Spleen (tissue), 11 donors: ENCODE measurements around the gene GLB1L. TPM values are rescaled to one million over a fixed set of nuclear protein-coding genes. Genes with fewer than 3 reads are reported as not detected.
A peak's percentile ranks its signal among the peaks of the same experiment; 100 is the strongest.
"Not testable (repeated sequence)": the region's sequence is repeated elsewhere in the genome, so short reads cannot be mapped to it uniquely, and the experiment has no call there.

ENCODE experiments used
- DNase-seq: peaks from one replicate; pipeline ENCODE4 v3.0.0-alpha.2; 2020
- H3K27ac ChIP-seq, 8 donors: fragments of 200-600 bp; sonication (generic) in 7 of 8; 1 replicate in 4 of 8; 2 replicates in 4 of 8; pipeline versions ENCODE4 v1.5.0 to v1.8.0; 2016 to 2021; ENCODE audit warnings: inconsistent platforms in 4 of 8, mild to moderate bottlenecking in 4 of 8, moderate library complexity in 1 of 8
- H3K27me3 ChIP-seq, 7 donors: fragments of 200-600 bp; sonication (generic) in 6 of 7; replicated peaks in 1 of 7; 1 replicate in 4 of 7; 2 replicates in 3 of 7; pipeline versions ENCODE4 v1.5.0 to v1.8.0; 2016 to 2021; ENCODE audit warnings: inconsistent platforms in 3 of 7, mild to moderate bottlenecking in 1 of 7
- H3K36me3 ChIP-seq, 6 donors: fragments of 200-600 bp; sonication (generic) in 5 of 6; 1 replicate in 4 of 6; 2 replicates in 2 of 6; pipeline versions ENCODE4 v1.5.0 to v1.8.0; 2016 to 2021; ENCODE audit warnings: inconsistent platforms in 2 of 6
- H3K4me1 ChIP-seq, 6 donors: fragments of 200-600 bp; sonication (generic) in 5 of 6; 1 replicate in 3 of 6; 2 replicates in 3 of 6; pipeline versions ENCODE4 v1.5.0 to v1.8.0; 2016 to 2021; ENCODE audit warnings: inconsistent platforms in 3 of 6
- H3K4me3 ChIP-seq, 8 donors: fragments of 200-600 bp; sonication (generic) in 7 of 8; 1 replicate in 4 of 8; 2 replicates in 4 of 8; pipeline versions ENCODE4 v1.5.0 to v1.8.0; 2016 to 2021; ENCODE audit warnings: inconsistent platforms in 4 of 8, mild to moderate bottlenecking in 4 of 8, moderate library complexity in 2 of 8
- H3K9me3 ChIP-seq, 8 donors: fragments of 200-600 bp; sonication (generic) in 7 of 8; 1 replicate in 4 of 8; 2 replicates in 4 of 8; pipeline versions ENCODE4 v1.5.0 to v1.8.0; 2016 to 2021; ENCODE audit warnings: inconsistent platforms in 4 of 8
- POLR2A ChIP-seq, 3 donors: fragments of 450-650 bp; IDR thresholded peaks; one replicate each; pipeline ENCODE4 v1.5.1; 2017; ENCODE audit warnings: antibody characterized with exemption in 3 of 3, mild to moderate bottlenecking in 1 of 3
- POLR2AphosphoS5 ChIP-seq, 3 donors: sonication (generic); formaldehyde crosslinking; IDR thresholded peaks; one replicate each; pipeline ENCODE4 v1.5.1; 2017; ENCODE audit warnings: antibody characterized with exemption in 3 of 3
- WGBS, 5 donors: extraction: QIAGEN DNeasy Blood & Tissue Kit in 3 of 5; methylation state at CpG; one replicate each; pipeline versions ENCODE4 v1.1.5 to v1.1.7; 2013 to 2018; 5-methylcytosine and 5-hydroxymethylcytosine counted together
- intact Hi-C: fragments of 100-400 bp; cut with DNase I; formaldehyde crosslinking; loops from one replicate; pipeline ENCODE4 v1.15.0; 2023; ENCODE audit warnings: low total_unique reads
- polyA plus RNA-seq, 3 donors: library from polyadenylated mRNA; stranded (reverse); fragments of 200-250 nt; gene quantifications; one replicate each; pipeline ENCODE4 v1.2.1, GENCODE V29; 2013
- total RNA-seq, 7 donors: library from RNA; depleted of rRNA in 3 of 7; stranded (reverse); fragments of >200 nt in 3 of 7; fragmentation: NEBNext Ultra II Directional in 4 of 7; extraction: Animal tissue kit (Norgen Biotek cat#: 25700) in 4 of 7; gene quantifications; one replicate each; pipeline versions ENCODE4 v1.1.0 to v1.2.1, GENCODE V29; 2016 to 2021
- TF ChIP-seq, protein P1 (sequence below), 11 experiments: fragments of 200-600 bp in 7 of 11; fragments of 450-650 bp in 4 of 11; sonication (generic) in 4 of 11; IDR thresholded peaks in 8 of 11; conservative IDR thresholded peaks in 3 of 11; 1 replicate in 7 of 11; 2 replicates in 4 of 11; pipeline versions ENCODE4 v1.4.0 to v1.8.0; 2016 to 2021; ENCODE audit warnings: antibody characterized with exemption in 11 of 11, inconsistent platforms in 4 of 11, mild to moderate bottlenecking in 1 of 11
- donor health status: healthy with polysubstance abuse.
- donor health status: DM: no; HTN: no; CAD: no; lungs with moderate emphysema.
- donor health status: DM: no; HTN: no; CAD: no.
- donor health status: Bipolar disorder and iron deficiency.
- donor health status: healthy.
- donor health status: DM: no; HTN: no; CAD: no.
- donor health status: DM: yes; HTN: yes; CAD: no.

Gene GLB1L
- total and polyA plus RNA-seq, 10 donors, result 2.3 to 9.6 (median 7.5) TPM

DNA sequence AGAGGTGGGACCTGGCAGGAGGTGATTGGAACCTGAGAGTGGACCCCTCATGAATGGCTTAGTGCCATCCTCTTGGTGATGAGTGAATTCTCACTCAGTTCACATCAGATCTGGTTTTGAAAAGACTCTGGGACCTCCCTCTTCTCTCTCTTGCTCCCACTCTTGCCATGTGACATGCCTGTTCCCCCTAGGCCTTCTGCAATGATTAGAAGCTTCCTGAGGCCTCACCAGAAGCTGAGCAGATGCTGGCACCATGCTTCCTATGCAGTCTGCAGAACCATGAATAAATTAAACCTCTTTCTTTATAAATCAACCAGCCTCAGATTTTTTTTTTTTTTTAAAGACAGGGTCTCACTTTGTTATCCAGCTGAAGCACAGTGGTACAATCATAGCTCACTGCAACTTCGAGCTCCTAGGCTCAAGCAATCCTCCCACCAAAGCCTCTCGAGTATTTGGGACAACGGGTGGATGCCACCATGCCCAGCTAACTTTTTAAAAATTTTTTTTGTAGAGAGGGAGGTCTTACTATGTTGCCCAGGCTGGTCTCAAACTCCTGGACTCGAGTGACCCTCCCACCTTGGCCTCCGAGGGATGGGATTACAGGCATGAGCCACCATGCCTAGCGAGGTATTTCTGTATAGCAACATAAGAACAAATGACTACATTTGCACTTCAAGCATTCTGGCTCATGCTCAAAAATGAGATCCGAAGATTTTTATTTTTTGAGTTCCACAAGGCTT, 40.6 kb downstream of the GLB1L start:
- intact Hi-C loops, result loop anchor here (5.0 kb wide), 1 partner anchor 32 kb away; the partner anchor contains the start of gene SLC23A3
- Histone ChIP-seq H3K27ac (no peak overlapping the region), H3K27me3 (peaks cover 0 to 7% (median 0%) of the 10 kb centered on the region in 7 donors), H3K36me3 (peaks cover 0 to 21% (median 13%) of the 10 kb centered on the region in 6 donors), H3K4me3 (no peak overlapping the region), H3K9me3 (no peaks in the 10 kb centered on the region), H3K4me1 (peaks cover 7 to 36% (median 27%) of the 10 kb centered on the region in 6 donors)
- peak; percentile 34 for DNase-seq
- TF ChIP-seq POLR2AphosphoS5 (IDR thresholded peaks at IDR 0.05) (no peak), POLR2A (IDR thresholded peaks at IDR 0.05) (no peak)
- TF ChIP-seq, protein P1, sequence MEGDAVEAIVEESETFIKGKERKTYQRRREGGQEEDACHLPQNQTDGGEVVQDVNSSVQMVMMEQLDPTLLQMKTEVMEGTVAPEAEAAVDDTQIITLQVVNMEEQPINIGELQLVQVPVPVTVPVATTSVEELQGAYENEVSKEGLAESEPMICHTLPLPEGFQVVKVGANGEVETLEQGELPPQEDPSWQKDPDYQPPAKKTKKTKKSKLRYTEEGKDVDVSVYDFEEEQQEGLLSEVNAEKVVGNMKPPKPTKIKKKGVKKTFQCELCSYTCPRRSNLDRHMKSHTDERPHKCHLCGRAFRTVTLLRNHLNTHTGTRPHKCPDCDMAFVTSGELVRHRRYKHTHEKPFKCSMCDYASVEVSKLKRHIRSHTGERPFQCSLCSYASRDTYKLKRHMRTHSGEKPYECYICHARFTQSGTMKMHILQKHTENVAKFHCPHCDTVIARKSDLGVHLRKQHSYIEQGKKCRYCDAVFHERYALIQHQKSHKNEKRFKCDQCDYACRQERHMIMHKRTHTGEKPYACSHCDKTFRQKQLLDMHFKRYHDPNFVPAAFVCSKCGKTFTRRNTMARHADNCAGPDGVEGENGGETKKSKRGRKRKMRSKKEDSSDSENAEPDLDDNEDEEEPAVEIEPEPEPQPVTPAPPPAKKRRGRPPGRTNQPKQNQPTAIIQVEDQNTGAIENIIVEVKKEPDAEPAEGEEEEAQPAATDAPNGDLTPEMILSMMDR (IDR thresholded peaks at IDR 0.05 in 8 of 11, conservative IDR thresholded peaks at IDR 0.05 in 3 of 11), result no peak
- 87 to 97% (median 95%) methylated on average over 7 of the region's 7 CpGs for WGBS, 5 donors

DNA sequence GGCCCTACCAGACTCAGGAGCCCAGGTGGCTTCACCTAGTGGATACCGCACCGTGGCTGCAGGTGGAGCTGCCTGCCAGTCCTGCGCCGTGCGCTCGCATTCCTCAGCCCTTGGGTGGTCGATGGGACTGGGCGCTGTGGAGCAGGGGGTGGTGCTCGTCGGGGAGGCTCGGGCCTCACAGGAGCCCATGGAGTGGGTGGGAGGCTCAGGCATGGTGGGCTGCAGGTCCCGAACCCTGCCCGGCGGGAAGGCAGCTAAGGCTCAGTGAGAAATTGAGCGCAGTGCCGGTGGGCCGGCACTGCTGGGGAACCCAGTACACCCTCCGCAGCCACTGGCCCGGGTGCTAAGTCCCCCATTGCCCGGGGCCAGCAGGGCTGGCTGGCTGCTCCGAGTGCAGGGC, 43.9 kb downstream of the GLB1L start:
- DNase-seq, intact Hi-C loops: not testable (repeated sequence)
- 83 to 94% (median 91%) methylated on average over 8 to 21 of the region's 21 CpGs for WGBS, 5 donors

DNA sequence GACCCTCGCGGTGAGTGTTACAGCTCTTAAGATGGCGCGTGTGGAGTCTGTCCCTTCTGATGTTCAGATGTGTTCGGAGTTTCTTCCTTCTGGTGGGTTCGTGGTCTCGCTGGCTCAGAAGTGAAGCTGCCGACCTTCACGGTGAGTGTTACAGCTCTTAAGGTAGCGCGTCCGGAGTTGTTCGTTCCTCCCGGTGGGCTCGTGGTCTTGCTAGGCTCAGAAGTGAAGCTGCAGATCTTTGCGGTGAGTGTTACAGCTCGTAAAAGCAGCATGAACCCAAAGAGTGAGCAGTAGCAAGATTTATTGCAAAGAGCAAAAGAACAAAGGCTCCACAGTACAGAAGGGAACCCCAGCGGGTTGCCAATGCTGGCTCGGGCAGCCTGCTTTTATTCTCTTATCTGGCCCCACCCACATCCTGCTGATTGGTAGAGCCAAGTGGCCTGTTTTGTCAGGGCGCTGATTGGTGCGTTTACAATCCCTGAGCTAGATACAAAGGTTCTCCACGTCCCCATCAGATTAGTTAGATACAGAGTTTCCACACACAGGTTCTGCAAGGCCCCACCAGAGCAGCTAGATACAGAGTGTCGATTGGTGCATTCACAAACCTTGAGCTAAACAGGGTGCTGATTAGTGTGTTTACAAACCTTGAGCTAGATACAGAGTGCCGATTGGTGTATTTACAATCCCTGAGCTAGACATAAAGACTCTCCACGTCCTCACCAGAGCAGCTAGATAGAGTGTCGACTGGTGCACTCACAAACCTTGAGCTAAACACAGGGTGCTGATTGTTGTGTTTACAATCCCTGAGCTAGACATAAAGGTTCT, 44.5 kb downstream of the GLB1L start:
- 68 to 81% (median 79%) methylated on average over 23 to 25 of the region's 26 CpGs for WGBS, 5 donors
- H3K27me3 ChIP-seq, result peaks cover 0 to 20% (median 0%) of the 10 kb centered on the region in 7 donors
- peak; percentile 54 for DNase-seq

More for the DNA sequence above, 43.9 kb downstream of the GLB1L start:
- peaks cover 0 to 20% (median 0%) of the 10 kb centered on the region in 7 donors for H3K27me3 ChIP-seq
- not testable (repeated sequence) for H3K27ac ChIP-seq, H3K9me3 ChIP-seq, H3K4me1 ChIP-seq, H3K36me3 ChIP-seq, H3K4me3 ChIP-seq

DNA sequence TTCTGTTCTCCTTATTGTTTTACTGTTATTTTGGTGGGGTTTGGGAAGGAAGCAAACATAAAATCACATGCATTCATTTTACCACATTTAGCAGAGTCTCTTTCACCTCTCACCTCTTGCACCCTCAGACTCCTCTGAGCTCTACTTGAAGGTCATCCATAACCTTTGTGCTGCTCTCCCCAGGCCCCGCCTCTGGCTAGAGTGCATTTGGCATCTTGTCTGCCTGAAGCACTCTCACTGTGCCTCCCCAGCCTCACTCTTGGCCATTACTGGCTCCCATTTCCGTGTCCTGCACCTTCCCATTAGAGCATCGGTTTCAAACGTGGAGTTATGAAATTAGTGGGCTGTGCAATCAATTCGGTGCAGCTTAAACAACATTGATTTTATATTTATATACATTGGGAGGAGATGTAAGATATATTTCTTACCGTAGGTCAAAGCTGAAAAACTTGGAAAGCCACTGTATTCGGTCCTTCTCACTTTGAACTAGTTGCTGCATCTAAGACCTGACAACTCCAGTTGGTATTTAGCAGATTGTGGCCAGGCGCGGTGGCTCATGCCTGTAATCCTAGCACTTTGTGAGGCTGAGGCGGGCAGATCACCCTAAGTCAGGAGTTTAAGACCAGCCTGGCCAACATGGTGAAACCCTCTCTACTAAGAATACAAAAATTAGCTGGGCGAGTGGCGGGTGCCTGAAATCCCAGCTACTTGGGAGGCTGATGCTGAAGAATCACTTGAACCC, 45.6 kb downstream of the GLB1L start:
- TF ChIP-seq POLR2AphosphoS5 (IDR thresholded peaks at IDR 0.05) (no peak), POLR2A (IDR thresholded peaks at IDR 0.05) (no peak)
- TF ChIP-seq, protein P1 (IDR thresholded peaks at IDR 0.05 in 8 of 11, conservative IDR thresholded peaks at IDR 0.05 in 3 of 11), result no peak
- H3K27me3 ChIP-seq, result peaks cover 0 to 20% (median 0%) of the 10 kb centered on the region in 7 donors
- intact Hi-C loops, result no loop called here
- DNase-seq, result peak; percentile 22
- H3K9me3 ChIP-seq, result no peaks in the 10 kb centered on the region
- H3K36me3 ChIP-seq, result no peaks in the 10 kb centered on the region
- WGBS, 5 donors, result 84 to 88% (median 86%) methylated on average over 12 of the region's 12 CpGs
- no peak overlapping the region for H3K4me3 ChIP-seq
- no peaks in the 10 kb centered on the region for H3K4me1 ChIP-seq
- no peak overlapping the region for H3K27ac ChIP-seq

More for the DNA sequence above, 44.5 kb downstream of the GLB1L start:
- H3K4me1 ChIP-seq, intact Hi-C loops, H3K36me3 ChIP-seq, H3K9me3 ChIP-seq: not testable (repeated sequence)
- Histone ChIP-seq H3K27ac (peak overlapping the region in 3 of 8 donors; percentile 13 to 68 (median 48)), H3K4me3 (peak overlapping the region in 1 of 8 donors; percentile 35)
